ENCODE results near the gene PPP1R7. TPM values are rescaled to one million over a fixed set of nuclear protein-coding genes. Genes with fewer than 3 reads are reported as not detected.
"Not testable (repeated sequence)": the region's sequence is repeated elsewhere in the genome, so short reads cannot be mapped to it uniquely, and the experiment has no call there.

PPP1R7 gene, protein sequence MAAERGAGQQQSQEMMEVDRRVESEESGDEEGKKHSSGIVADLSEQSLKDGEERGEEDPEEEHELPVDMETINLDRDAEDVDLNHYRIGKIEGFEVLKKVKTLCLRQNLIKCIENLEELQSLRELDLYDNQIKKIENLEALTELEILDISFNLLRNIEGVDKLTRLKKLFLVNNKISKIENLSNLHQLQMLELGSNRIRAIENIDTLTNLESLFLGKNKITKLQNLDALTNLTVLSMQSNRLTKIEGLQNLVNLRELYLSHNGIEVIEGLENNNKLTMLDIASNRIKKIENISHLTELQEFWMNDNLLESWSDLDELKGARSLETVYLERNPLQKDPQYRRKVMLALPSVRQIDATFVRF
- total RNA-seq, result 54.9 and 57.7 TPM in 2 replicates

DNA sequence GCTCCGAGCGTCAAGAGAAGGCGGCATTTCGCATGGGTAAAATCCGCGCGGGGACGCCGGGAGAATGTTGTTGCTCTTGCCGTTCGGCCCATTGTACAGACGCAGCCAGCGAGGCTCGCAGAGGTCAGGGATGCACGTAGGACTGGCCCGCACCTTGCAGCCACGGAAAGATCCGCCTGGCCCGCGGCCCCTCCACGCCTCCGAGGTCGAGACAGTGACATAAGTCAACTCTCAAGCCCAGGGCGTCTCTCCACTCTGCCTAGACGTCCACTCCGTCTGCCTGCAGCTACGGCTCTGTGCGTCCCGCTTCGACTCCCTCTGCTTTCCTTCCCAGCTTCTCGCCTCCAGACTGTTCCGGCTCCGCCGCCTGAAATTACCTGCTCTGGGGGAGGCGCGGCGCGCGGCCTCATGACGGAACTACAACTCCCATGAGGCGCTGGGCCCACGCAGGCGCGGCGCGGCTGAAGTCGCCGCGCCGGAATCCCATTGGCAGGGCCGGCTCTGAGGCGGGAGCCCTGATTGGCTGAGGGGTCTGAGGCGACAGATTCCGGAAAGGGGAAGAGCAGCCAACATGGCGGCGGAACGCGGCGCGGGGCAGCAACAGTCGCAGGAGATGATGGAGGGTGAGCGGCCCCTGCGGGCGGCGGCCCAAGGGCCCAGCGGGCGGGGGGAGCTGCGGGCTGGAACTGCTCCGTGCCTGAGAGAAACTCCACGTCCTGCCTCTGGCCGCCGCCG is at the start of gene PPP1R7:
Gene PPP1R7 (plus strand): TSS at position 543 of the 735 bp plus-strand sequence. CDS start 29 bp downstream, at position 572.
- DNase-seq (ENCODE audit: low read depth in 2 of 2), result peak; percentile 95 to 96

DNA sequence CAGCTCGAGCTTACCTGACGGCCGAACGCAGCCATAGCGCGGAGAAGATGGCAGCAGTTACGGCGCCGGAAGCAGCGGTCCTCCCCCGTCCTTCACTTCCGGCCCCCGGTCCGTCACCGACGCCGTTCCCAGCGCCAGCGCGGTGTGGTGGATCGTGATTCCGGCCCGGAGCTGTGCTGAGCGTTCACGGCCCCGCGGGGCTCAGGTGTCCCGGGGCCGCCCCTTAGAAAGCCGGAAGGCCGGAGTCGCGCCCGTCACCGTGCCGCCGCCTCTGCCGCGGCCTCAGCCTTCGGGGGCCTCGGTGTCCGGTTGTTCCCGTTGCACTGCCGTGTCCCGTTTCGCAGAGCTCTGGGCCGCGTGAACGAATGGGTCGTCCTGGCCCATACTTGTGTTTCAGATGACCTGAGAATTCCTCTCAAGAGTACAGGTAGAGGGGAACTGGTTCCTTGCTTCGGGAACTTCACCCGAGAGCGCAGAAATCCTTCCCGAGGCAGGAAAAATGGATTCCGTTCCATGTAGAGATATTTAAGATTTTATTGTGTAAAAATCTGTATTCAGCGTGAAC is 47.9 kb upstream of the PPP1R7 start, which contains the start of gene MTERF4:
Gene MTERF4 (minus strand): TSS at position 49 of the 565 bp plus-strand sequence. CDS start 14 bp downstream, at position 35.
- DNase-seq (ENCODE audit: low read depth in 2 of 2), result peak; percentile 84

DNA sequence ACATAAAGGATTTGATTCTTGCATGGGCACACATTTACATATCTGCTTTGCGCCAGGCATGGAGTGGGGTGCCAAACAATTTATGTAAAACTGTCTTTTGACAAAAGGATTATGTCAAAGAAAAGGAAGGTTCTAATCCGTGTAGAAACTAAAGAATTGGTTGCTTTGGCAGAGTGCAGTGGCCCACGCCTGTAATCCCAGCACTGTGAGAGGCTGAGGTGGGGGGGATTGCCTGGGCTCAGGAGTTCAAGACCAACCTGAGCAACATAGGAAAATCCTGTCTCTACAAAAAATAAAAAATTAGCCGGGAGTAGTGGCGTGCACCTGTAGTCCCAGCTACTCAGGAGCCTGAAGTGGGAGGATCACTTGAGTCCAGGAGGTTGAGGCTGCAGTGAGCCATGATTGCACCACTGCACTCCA is 47.1 kb upstream of the PPP1R7 start:
- no peak for DNase-seq (ENCODE audit: low read depth in 2 of 2)

DNA sequence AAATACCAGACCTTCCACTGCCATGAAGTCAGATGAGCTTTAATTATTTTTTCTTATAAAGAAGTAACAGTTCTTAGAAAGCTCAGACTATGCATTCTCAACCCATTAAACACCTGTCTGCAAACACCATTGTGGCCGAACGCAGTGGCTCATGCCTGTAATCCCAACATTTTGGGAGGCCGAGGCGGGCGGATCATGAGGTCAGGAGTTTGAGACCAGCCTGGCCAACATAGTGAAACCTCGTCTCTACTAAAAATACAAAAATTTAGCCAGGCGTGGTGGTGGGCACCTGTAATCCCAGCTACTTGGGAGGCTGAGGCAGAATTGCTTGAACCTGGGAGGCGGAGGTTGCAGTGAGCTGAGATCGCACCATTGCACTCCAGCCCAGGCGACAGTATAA is 45.7 kb upstream of the PPP1R7 start:
- DNase-seq (ENCODE audit: low read depth in 2 of 2), result not testable (repeated sequence)

DNA sequence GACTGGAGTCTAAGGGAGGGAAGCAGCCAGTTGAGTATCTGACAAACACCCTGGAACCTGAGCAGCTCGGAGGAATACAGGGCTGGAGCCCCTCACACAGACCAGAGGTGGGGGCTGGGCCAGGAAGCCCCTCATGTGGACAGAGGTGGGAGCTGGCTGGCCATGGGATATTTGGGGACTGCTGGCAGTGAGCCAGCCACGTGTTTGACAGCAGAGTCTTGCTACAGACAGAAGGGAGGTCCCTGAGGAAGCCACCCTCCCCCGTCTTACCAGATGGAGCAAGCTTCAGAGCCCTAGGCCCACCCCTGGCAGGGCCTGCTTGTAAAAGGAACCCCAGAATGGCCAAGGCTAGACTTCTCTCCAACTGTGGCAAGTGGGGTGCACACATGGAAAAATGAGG is 44.6 kb upstream of the PPP1R7 start:
- no peak for DNase-seq (ENCODE audit: low read depth in 2 of 2)

- DNase-seq (ENCODE audit: low read depth in 2 of 2), result no peak
These were observed 43.1 kb upstream of the PPP1R7 start for GRCh38 chr2:241107031-241107783.

DNA sequence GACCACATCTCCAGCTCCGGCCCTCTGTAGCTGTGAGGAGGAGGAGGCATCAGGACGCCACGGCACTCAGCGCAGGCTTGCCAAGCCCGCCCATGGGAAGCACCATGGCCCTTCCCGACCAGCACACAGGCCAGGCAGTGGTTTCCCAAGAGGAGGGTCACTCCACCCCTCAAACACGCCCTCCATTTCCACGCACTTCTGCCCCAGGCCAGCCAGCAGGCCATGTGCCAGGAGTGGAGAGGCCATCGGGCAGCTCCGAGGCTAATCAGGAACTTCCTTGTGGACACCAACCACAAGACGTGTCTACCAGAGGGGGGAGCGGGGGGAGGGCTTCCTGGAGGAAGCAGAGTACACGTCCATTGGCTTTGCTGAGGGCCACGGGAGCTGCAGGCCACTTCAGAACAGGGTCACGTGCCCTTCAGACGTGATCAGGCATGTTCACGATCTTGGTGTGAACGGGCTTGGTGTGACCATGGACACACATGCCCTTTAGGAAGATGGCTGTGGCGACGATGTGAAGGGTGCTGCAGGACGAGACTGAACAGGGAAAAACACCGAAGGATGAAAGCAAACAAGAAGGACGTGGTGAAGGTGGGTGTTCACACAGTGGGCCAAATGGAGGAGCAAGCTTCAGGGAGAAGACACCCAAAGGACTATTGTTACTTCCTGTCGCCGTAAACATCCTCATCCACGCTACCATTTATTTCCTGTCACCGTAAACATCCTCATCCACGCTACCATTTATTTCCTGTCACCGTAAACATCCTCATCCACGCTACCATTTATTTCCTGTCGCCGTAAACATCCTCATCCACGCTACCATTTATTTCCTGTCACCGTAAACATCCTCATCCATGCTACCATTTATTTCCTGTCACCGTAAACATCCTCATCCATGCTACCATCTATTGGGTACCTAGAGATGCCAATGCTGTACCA is 41.7 kb upstream of the PPP1R7 start:
- DNase-seq (ENCODE audit: low read depth in 2 of 2), result no peak

GRCh38 chr2:241109210-241110088 is 40.8 kb upstream of the PPP1R7 start:
- no peak for DNase-seq (ENCODE audit: low read depth in 2 of 2)

GRCh38 chr2:241110089-241110606 is 40.1 kb upstream of the PPP1R7 start:
- DNase-seq (ENCODE audit: low read depth in 2 of 2), result no peak

GRCh38 chr2:241110607-241111439 is 39.4 kb upstream of the PPP1R7 start:
- DNase-seq (ENCODE audit: low read depth in 2 of 2), result no peak

GRCh38 chr2:241111440-241111805 is 38.8 kb upstream of the PPP1R7 start:
- no peak for DNase-seq (ENCODE audit: low read depth in 2 of 2)

GRCh38 chr2:241112046-241112445 is 38.2 kb upstream of the PPP1R7 start:
- DNase-seq (ENCODE audit: low read depth in 2 of 2), result no peak

DNA sequence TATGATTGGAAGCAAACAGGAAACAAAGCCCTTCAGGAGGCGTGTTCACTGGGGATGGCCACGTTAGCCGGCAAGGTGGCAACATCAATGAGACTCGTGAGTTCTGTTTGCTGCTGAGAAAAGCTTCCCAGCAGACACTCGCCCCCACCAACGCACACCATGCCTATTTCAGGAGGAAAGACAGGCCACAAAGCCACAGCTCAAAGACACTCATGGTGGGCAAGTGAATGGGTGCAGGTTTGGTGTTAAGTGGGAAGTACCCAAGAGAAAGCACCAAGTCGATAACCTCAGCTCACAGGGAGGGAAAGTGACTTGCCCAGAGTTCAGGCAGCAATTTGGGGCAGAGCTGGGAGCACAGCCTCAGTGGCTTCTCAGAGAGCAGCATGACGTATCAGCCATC is 37.7 kb upstream of the PPP1R7 start:
- DNase-seq (ENCODE audit: low read depth in 2 of 2), result no peak

GRCh38 chr2:241114836-241115235 is 35.4 kb upstream of the PPP1R7 start:
- DNase-seq (ENCODE audit: low read depth in 2 of 2), result no peak

- DNase-seq (ENCODE audit: low read depth in 2 of 2), result peak in 1 of 2 donors; percentile 9
These were observed 34.9 kb upstream of the PPP1R7 start for GRCh38 chr2:241115361-241115760.

DNA sequence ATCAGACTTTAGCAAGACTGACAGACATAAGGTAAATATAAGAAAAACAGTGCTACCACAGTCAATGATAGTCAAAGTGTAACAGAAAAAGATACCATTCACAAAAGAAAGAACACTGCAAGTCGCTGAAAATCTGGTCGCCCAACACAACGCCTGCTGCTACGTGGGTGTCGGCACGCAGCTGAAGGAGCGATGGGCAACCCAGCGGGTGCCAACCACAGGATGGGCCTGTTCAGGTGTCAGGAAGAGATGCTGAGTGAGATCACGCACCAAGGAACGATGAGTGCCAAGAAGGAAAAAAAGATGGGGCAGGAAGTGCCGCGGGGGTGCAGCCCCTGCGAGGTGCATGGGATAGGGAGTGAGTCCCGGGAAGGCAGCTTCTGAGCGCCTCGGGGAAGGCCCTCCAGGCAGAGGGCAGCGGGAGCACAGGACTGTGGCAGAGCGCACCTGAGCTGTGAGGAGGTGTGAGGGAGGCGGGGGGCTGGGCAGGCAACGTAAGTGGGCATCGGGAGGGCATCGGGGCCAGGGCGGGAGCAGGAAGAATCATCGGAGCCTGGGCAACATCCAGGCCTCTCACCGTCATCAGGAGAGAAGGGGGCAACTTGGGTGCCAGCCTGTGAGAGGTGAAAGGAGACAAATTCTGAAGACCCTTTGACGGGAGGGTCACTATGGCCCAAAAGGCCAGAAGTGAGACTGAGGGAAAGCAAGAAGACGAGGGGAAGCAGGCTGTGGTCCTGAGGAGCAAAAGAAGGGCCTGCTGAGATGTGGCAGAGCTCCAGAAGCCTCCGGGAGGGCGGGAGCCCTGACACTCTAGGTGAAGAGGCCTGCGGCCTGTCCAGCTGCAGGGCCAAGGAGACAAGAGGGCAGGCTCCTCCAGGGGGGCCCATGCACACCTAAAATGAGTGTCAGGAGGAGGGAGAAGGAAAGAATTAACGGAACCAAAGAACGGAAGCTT is 33.4 kb upstream of the PPP1R7 start:
- no peak for DNase-seq (ENCODE audit: low read depth in 2 of 2)

Data from lung microvascular endothelial cell (primary cell).